Left lobe of liver (tissue), 1 donor: ENCODE results near the gene NR0B2. TPM values are rescaled to one million over a fixed set of nuclear protein-coding genes. Genes with fewer than 3 reads are reported as not detected.

ENCODE experiments used
- total RNA-seq: library from RNA; stranded (reverse); gene quantifications from one replicate; pipeline ENCODE4 v1.2.1, GENCODE V29; 2021
- donor health status: DM: no; HTN: yes; CAD: no.

Gene NR0B2
- total RNA-seq, 1 donor from 2014 or later: 79.2 TPM

Other genes starting within 250 kb of the NR0B2 start
- gene ARID1A, start 218.0 kb downstream of the NR0B2 start, total RNA-seq: 27.0 TPM
- 30.8 TPM for gene PIGV, start 126.0 kb downstream of the NR0B2 start, total RNA-seq
- gene ZDHHC18, start 87.3 kb downstream of the NR0B2 start, total RNA-seq: 10.3 TPM
- gene SFN, start 50.8 kb downstream of the NR0B2 start, total RNA-seq: 0.40 TPM
- 15.9 TPM for gene GPN2, start 23.7 kb downstream of the NR0B2 start, total RNA-seq
- gene GPATCH3, start 13.5 kb downstream of the NR0B2 start, total RNA-seq: 7.1 TPM
- gene NUDC, start 7.8 kb upstream of the NR0B2 start, total RNA-seq: 43.2 TPM
- 2.9 TPM for gene KDF1, start 46.5 kb upstream of the NR0B2 start, total RNA-seq
- 2.8 TPM for gene TRNP1, start 79.7 kb upstream of the NR0B2 start, total RNA-seq
- 0.13 TPM for gene TENT5B, start 98.9 kb upstream of the NR0B2 start, total RNA-seq
- 2.7 TPM for gene SLC9A1, start 241.2 kb upstream of the NR0B2 start, total RNA-seq